Measurements from ENCODE around the gene INPP5D.

Gene INPP5D

DNA sequence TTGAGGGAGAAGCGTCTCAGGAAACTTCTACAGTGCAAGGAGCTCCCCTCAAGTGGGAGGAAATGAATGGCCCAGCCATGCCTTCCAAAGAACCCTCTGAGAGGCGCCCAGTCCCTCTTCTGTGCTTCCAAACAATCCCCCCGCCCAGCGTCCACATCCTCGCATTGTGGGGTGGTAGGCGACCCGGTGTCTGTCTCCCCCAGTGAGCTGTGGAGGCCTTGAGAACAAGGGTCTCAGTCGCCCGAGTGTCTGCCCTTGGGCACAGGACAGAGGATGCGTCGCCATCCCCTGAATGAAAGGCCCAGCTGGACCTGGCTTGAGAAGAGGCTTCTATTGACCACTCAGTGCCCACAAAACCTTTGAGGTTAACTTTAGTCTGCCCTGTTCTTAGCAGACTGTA is 29.7 kb downstream of the INPP5D start:
- H3K27me3 ChIP-seq: peaks cover 54% of the 10 kb centered on the region
- no peaks in the 10 kb centered on the region for H3K36me3 ChIP-seq
- no peaks in the 10 kb centered on the region for H3K4me1 ChIP-seq
- H3K9me3 ChIP-seq: no peaks in the 10 kb centered on the region
- DNase-seq: no peak
- H3K4me3 ChIP-seq (ENCODE audit: low read depth, low read length): no peak overlapping the region
- no peak for TF ChIP-seq CTCF (IDR thresholded peaks at IDR 0.05; ENCODE audit: low read depth, low read length)

GRCh38 chr2:233090879-233091278 is 30.7 kb downstream of the INPP5D start:
- no peaks in the 10 kb centered on the region for H3K36me3 ChIP-seq
- no peak overlapping the region for H3K4me3 ChIP-seq (ENCODE audit: low read depth, low read length)
- DNase-seq: no peak
- H3K4me1 ChIP-seq: no peaks in the 10 kb centered on the region
- TF ChIP-seq CTCF (IDR thresholded peaks at IDR 0.05; ENCODE audit: low read depth, low read length): no peak
- H3K9me3 ChIP-seq: no peaks in the 10 kb centered on the region
- H3K27me3 ChIP-seq: peaks cover 51% of the 10 kb centered on the region

DNA sequence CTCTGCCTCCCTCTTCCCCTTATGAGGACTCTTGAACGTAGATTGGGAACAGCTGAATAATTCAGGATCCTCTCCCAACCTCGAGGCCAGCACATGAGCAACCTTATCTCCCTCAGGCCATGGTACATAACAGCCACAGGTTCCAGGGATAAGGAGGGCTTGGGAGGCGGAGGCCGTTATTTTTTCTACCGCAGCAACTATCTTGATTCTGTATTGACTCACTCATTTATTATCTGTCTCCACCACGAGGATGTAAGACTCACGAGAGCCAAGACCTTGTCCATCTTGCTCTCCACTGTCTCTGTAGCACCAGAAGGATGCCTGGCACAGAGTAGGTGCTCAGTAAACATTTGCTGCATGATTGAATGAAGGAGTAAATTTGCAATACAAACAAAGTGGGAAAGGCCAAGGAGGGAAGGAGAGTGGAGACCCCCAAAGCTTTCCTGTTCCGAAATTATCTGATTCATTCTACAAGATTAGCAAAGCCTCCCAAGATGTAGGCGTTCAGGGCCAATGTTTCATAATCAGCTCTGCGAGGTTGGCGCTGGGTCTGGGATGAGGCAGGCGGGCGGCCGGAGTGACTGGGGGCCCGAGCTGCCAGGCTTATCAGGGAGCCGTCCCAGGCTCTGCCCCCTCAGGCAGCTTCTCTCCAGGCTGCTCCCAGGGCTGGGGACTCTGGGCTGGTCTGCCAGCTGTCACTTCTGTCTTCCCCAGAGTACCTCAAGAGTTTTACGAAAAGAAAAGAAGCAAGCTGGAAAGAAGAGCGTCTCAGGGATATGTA is 31.6 kb downstream of the INPP5D start:
- DNase-seq: no peak
- H3K4me1 ChIP-seq: no peaks in the 10 kb centered on the region
- peaks cover 52% of the 10 kb centered on the region for H3K27me3 ChIP-seq
- no peak for TF ChIP-seq CTCF (IDR thresholded peaks at IDR 0.05; ENCODE audit: low read depth, low read length)
- no peak overlapping the region for H3K4me3 ChIP-seq (ENCODE audit: low read depth, low read length)
- no peaks in the 10 kb centered on the region for H3K36me3 ChIP-seq
- no peaks in the 10 kb centered on the region for H3K9me3 ChIP-seq

- Histone ChIP-seq H3K27me3 (peaks cover 50% of the 10 kb centered on the region), H3K4me3 (ENCODE audit: low read depth, low read length) (no peak overlapping the region), H3K36me3 (no peaks in the 10 kb centered on the region), H3K9me3 (no peaks in the 10 kb centered on the region), H3K4me1 (no peaks in the 10 kb centered on the region)
- TF ChIP-seq CTCF (IDR thresholded peaks at IDR 0.05; ENCODE audit: low read depth, low read length): no peak
- DNase-seq: no peak
Observed at GRCh38 chr2:233092432-233093165, 32.5 kb downstream of the INPP5D start.

- TF ChIP-seq CTCF (IDR thresholded peaks at IDR 0.05; ENCODE audit: low read depth, low read length): no peak
- Histone ChIP-seq H3K4me1 (no peaks in the 10 kb centered on the region), H3K36me3 (no peaks in the 10 kb centered on the region), H3K9me3 (no peaks in the 10 kb centered on the region), H3K4me3 (ENCODE audit: low read depth, low read length) (no peak overlapping the region), H3K27me3 (peaks cover 50% of the 10 kb centered on the region)
- DNase-seq: no peak
Observed at GRCh38 chr2:233093166-233093448, 33.0 kb downstream of the INPP5D start.

GRCh38 chr2:233093721-233094120 is 33.6 kb downstream of the INPP5D start:
- Histone ChIP-seq H3K4me1 (no peaks in the 10 kb centered on the region), H3K4me3 (ENCODE audit: low read depth, low read length) (no peak overlapping the region), H3K27me3 (peaks cover 48% of the 10 kb centered on the region), H3K9me3 (no peaks in the 10 kb centered on the region), H3K36me3 (no peaks in the 10 kb centered on the region)
- no peak for TF ChIP-seq CTCF (IDR thresholded peaks at IDR 0.05; ENCODE audit: low read depth, low read length)
- DNase-seq: no peak

Data from BE2C (cell line).